HEK293T (cell line): ENCODE data around the gene BACH2.

Source experiments
- FOXA1 ChIP-seq: fragments of 450-650 bp; IDR thresholded peaks from 2 replicates; pipeline ENCODE4 v1.6.1; 2016; ENCODE audit warnings: mild to moderate bottlenecking
- FOXK2 ChIP-seq: fragments of 450-650 bp; IDR thresholded peaks from 2 replicates; pipeline ENCODE4 v1.6.1; 2016; ENCODE audit warnings: mild to moderate bottlenecking
- FOXM1 ChIP-seq: fragments of 450-650 bp; IDR thresholded peaks from 2 replicates; pipeline ENCODE4 v1.6.1; 2017; ENCODE audit warnings: mild to moderate bottlenecking, borderline replicate concordance
- L3MBTL2 ChIP-seq: fragments of 450-650 bp; conservative IDR thresholded peaks from 2 replicates; pipeline ENCODE4 v1.6.1; 2016; ENCODE audit warnings: mild to moderate bottlenecking
- LEF1 ChIP-seq: fragments of 450-650 bp; IDR thresholded peaks from 2 replicates; pipeline ENCODE4 v1.6.1; 2017; ENCODE audit warnings: mild to moderate bottlenecking, borderline replicate concordance
- PKNOX1 ChIP-seq: fragments of 450-650 bp; IDR thresholded peaks from 2 replicates; pipeline ENCODE4 v1.6.1; 2016
- SP1 ChIP-seq: fragments of 450-650 bp; IDR thresholded peaks from 2 replicates; pipeline ENCODE4 v1.6.1; 2017
- TARDBP ChIP-seq: fragments of 450-650 bp; IDR thresholded peaks from 2 replicates; pipeline ENCODE4 v1.6.1; 2016

GRCh38 chr6:90298459-90299053, 1.9 kb upstream of the BACH2 start:
- TF ChIP-seq PKNOX1: no peak
- TF ChIP-seq L3MBTL2: no peak
- TF ChIP-seq SP1: no peak
- TF ChIP-seq LEF1: no peak
- no peak for TF ChIP-seq FOXA1
- TF ChIP-seq FOXM1: no peak
- no peak for TF ChIP-seq TARDBP
- no peak for TF ChIP-seq FOXK2
